Measurements from ENCODE around the gene ARHGEF3. TPM values are rescaled to one million over a fixed set of nuclear protein-coding genes. Genes with fewer than 3 reads are reported as not detected.

The ARHGEF3 gene
- total and polyA plus RNA-seq, 10 donors, result 8.0 to 35.1 (median 31.7) TPM

GRCh38 chr3:56819016-56819809, 17.5 kb upstream of the ARHGEF3 start:
- peaks cover 0 to 12% (median 0%) of the 10 kb centered on the region in 6 donors for H3K4me1 ChIP-seq
- no peaks in the 10 kb centered on the region for H3K36me3 ChIP-seq
- no peaks in the 10 kb centered on the region for H3K9me3 ChIP-seq
- H3K27me3 ChIP-seq (replicated peaks in 1 of 7), result no peaks in the 10 kb centered on the region
- H3K4me3 ChIP-seq, result no peak overlapping the region
- intact Hi-C loops (cut with DNase I; ENCODE audit: low total_unique reads), result no loop called here
- no peak for DNase-seq
- no peak overlapping the region for H3K27ac ChIP-seq
- WGBS, 5 donors, result 70 to 85% (median 84%) methylated on average over 2 of the region's 2 CpGs
- no peak for TF ChIP-seq CTCF (IDR thresholded peaks at IDR 0.05 in 8 of 11, conservative IDR thresholded peaks at IDR 0.05 in 3 of 11)
- TF ChIP-seq POLR2A (IDR thresholded peaks at IDR 0.05), result no peak
- TF ChIP-seq POLR2AphosphoS5 (IDR thresholded peaks at IDR 0.05), result no peak

- no peak overlapping the region for H3K27ac ChIP-seq
- H3K4me1 ChIP-seq, result peaks cover 0 to 7% (median 2%) of the 10 kb centered on the region in 6 donors
- H3K36me3 ChIP-seq, result no peaks in the 10 kb centered on the region
- DNase-seq, result no peak
- no peak overlapping the region for H3K4me3 ChIP-seq
- 81 to 88% (median 85%) methylated on average over 6 of the region's 6 CpGs for WGBS, 5 donors
- intact Hi-C loops (cut with DNase I; ENCODE audit: low total_unique reads), result no loop called here
- no peaks in the 10 kb centered on the region for H3K9me3 ChIP-seq
- TF ChIP-seq POLR2A (IDR thresholded peaks at IDR 0.05), result no peak
- TF ChIP-seq CTCF (IDR thresholded peaks at IDR 0.05 in 8 of 11, conservative IDR thresholded peaks at IDR 0.05 in 3 of 11), result no peak
- TF ChIP-seq POLR2AphosphoS5 (IDR thresholded peaks at IDR 0.05), result no peak
- no peaks in the 10 kb centered on the region for H3K27me3 ChIP-seq (replicated peaks in 1 of 7)
Observed at GRCh38 chr3:56818156-56818985, 16.6 kb upstream of the ARHGEF3 start.

DNA sequence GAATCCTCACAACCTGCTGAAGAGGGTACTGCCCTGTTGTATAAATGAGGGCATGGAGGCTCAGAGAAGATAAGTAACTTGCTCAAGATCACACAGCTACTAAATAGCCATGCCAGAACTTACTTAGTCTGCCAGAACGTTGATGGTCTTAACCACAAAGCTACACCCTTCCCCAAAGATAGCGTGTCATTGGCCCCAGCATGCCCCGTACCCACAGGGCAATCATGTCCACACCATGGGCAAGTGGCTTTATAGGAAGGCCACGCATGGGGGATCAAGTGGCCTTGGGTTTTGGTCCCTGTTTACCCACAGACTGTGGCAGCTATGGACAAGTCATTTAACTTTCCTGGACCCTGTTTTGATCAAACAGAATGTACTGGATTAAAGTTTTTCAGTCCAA, 15.9 kb upstream of the ARHGEF3 start:
- Histone ChIP-seq H3K4me3 (no peak overlapping the region), H3K36me3 (no peaks in the 10 kb centered on the region), H3K27ac (no peak overlapping the region), H3K4me1 (peaks cover 0 to 11% (median 5%) of the 10 kb centered on the region in 6 donors), H3K9me3 (no peaks in the 10 kb centered on the region), H3K27me3 (replicated peaks in 1 of 7) (no peaks in the 10 kb centered on the region)
- no peak for DNase-seq
- TF ChIP-seq POLR2AphosphoS5 (IDR thresholded peaks at IDR 0.05), result no peak
- 64 to 74% (median 71%) methylated on average over 4 of the region's 4 CpGs for WGBS, 5 donors
- intact Hi-C loops (cut with DNase I; ENCODE audit: low total_unique reads), result no loop called here

DNA sequence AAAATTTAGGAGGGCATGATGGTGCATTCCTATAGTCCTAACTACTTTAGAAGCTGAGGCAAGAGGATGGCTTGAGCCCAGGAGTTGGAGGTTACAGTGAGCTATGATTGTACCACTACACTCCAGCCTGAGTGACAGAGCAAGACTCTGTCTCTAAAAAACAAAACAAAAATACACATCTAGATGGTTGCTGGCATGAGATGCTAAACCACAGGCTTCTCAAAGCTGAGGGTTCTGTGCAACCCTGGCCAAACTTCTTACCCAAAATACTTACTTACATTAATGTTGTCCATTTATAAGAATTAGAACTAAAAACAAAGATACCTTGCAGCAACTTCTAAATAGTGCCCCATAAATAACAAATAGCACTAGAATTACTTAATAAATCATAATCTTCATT, 14.3 kb upstream of the ARHGEF3 start:
- H3K27me3 ChIP-seq (replicated peaks in 1 of 7), result no peaks in the 10 kb centered on the region
- no peak overlapping the region for H3K27ac ChIP-seq
- H3K9me3 ChIP-seq, result no peaks in the 10 kb centered on the region
- intact Hi-C loops (cut with DNase I; ENCODE audit: low total_unique reads), result no loop called here
- no peak for TF ChIP-seq POLR2AphosphoS5 (IDR thresholded peaks at IDR 0.05)
- no peak for TF ChIP-seq POLR2A (IDR thresholded peaks at IDR 0.05)
- TF ChIP-seq CTCF (IDR thresholded peaks at IDR 0.05 in 8 of 11, conservative IDR thresholded peaks at IDR 0.05 in 3 of 11), result no peak
- H3K4me1 ChIP-seq, result peaks cover 0 to 18% (median 5%) of the 10 kb centered on the region in 6 donors
- no peak for DNase-seq
- H3K4me3 ChIP-seq, result no peak overlapping the region
- H3K36me3 ChIP-seq, result no peaks in the 10 kb centered on the region
